Measurements from ENCODE around the gene CGB2. TPM values are rescaled to one million over a fixed set of nuclear protein-coding genes. Genes with fewer than 3 reads are reported as not detected.
"Not testable (repeated sequence)": the region's sequence is repeated elsewhere in the genome, so short reads cannot be mapped to it uniquely, and the experiment has no call there.

Gene CGB2
- total RNA-seq, 1 donor from 2014 or later = 0.52 TPM

GRCh38 chr19:49042177-49042576 is 10.5 kb downstream of the CGB2 start:
- no peak for FAIRE-seq
- Mint-ChIP-seq H3K36me3 (ENCODE audit: low read depth, unreplicated experiment) (no peaks in the 10 kb centered on the region), H3K27ac (ENCODE audit: unreplicated experiment) (peak overlapping the region; percentile 84), H3K4me1 (ENCODE audit: low read depth, unreplicated experiment) (peaks cover 19% of the 10 kb centered on the region), H3K9me3 (ENCODE audit: unreplicated experiment) (peaks cover 4% of the 10 kb centered on the region), H3K27me3 (ENCODE audit: low read depth, unreplicated experiment) (peaks cover 2% of the 10 kb centered on the region), H3K4me3 (ENCODE audit: unreplicated experiment) (no peak overlapping the region)
- no peaks in the 10 kb centered on the region for H3K36me3 ChIP-seq (ENCODE audit: insufficient read depth, low read length)
- peak overlapping the region; percentile 69 for H3K27ac ChIP-seq (ENCODE audit: low read depth, low read length)
- H3K79me2 ChIP-seq (ENCODE audit: insufficient read depth, low read length) = no peaks in the 10 kb centered on the region
- H3K9ac ChIP-seq (ENCODE audit: low read length) = peak overlapping the region; percentile 72
- H3K27me3 ChIP-seq (ENCODE audit: insufficient read depth, low read length) = no peaks in the 10 kb centered on the region
- DNase-seq (ENCODE audit: low read depth) = peak; percentile 55
- TF ChIP-seq, protein P1, sequence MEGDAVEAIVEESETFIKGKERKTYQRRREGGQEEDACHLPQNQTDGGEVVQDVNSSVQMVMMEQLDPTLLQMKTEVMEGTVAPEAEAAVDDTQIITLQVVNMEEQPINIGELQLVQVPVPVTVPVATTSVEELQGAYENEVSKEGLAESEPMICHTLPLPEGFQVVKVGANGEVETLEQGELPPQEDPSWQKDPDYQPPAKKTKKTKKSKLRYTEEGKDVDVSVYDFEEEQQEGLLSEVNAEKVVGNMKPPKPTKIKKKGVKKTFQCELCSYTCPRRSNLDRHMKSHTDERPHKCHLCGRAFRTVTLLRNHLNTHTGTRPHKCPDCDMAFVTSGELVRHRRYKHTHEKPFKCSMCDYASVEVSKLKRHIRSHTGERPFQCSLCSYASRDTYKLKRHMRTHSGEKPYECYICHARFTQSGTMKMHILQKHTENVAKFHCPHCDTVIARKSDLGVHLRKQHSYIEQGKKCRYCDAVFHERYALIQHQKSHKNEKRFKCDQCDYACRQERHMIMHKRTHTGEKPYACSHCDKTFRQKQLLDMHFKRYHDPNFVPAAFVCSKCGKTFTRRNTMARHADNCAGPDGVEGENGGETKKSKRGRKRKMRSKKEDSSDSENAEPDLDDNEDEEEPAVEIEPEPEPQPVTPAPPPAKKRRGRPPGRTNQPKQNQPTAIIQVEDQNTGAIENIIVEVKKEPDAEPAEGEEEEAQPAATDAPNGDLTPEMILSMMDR (IDR thresholded peaks at IDR 0.05; ENCODE audit: insufficient read depth, low read depth, low read length) = no peak
- no peak for TF ChIP-seq EZH2 (IDR thresholded peaks at IDR 0.05; ENCODE audit: insufficient read depth, low read length)
- H3K4me1 ChIP-seq (ENCODE audit: insufficient read depth, low read length) = peaks cover 19% of the 10 kb centered on the region
- H3K9me3 ChIP-seq (ENCODE audit: insufficient read depth, low read depth, low read length) = no peaks in the 10 kb centered on the region
- H4K20me1 ChIP-seq (ENCODE audit: insufficient read depth, low read length) = no peaks in the 10 kb centered on the region
- peak overlapping the region; percentile 53 for H3K4me2 ChIP-seq (ENCODE audit: low read length)
- H3K4me3 ChIP-seq (ENCODE audit: insufficient read depth, low read depth, low read length) = no peak overlapping the region
- H2AFZ ChIP-seq (ENCODE audit: low read depth, low read length) = no peak overlapping the region

DNA sequence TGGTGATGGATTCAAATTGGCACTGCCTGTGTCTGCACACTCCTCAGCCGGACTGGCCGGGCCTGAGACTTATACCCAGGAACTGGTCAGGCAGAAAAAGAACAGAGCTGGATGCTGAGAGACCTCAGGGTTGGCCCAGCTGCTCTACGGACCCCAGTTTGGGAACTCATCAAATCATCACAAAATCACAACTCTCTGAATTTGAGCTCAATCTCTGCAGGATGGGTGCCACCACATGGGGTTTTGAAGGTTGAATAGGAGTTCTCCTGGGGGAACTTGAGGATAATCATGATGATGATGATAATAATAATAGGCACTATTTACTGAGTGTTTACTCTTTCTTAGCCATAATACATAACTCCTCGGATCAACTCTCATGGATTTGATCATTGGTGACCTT is 11.0 kb downstream of the CGB2 start:
- not testable (repeated sequence) for H3K36me3 ChIP-seq (ENCODE audit: insufficient read depth, low read length); H3K27me3 ChIP-seq (ENCODE audit: insufficient read depth, low read length); H3K27me3 Mint-ChIP-seq (ENCODE audit: low read depth, unreplicated experiment); DNase-seq (ENCODE audit: low read depth); H4K20me1 ChIP-seq (ENCODE audit: insufficient read depth, low read length); H3K4me3 ChIP-seq (ENCODE audit: insufficient read depth, low read depth, low read length); H3K27ac Mint-ChIP-seq (ENCODE audit: unreplicated experiment); H2AFZ ChIP-seq (ENCODE audit: low read depth, low read length); H3K79me2 ChIP-seq (ENCODE audit: insufficient read depth, low read length); H3K9me3 ChIP-seq (ENCODE audit: insufficient read depth, low read depth, low read length); H3K4me3 Mint-ChIP-seq (ENCODE audit: unreplicated experiment); H3K27ac ChIP-seq (ENCODE audit: low read depth, low read length); H3K9ac ChIP-seq (ENCODE audit: low read length); H3K9me3 Mint-ChIP-seq (ENCODE audit: unreplicated experiment); H3K36me3 Mint-ChIP-seq (ENCODE audit: low read depth, unreplicated experiment); FAIRE-seq
- Histone ChIP-seq H3K4me2 (ENCODE audit: low read length) (peak overlapping the region; percentile 53), H3K4me1 (ENCODE audit: insufficient read depth, low read length) (peaks cover 19% of the 10 kb centered on the region)
- peaks cover 19% of the 10 kb centered on the region for H3K4me1 Mint-ChIP-seq (ENCODE audit: low read depth, unreplicated experiment)

- FAIRE-seq; H3K36me3 Mint-ChIP-seq (ENCODE audit: low read depth, unreplicated experiment); H3K9me3 Mint-ChIP-seq (ENCODE audit: unreplicated experiment); H4K20me1 ChIP-seq (ENCODE audit: insufficient read depth, low read length); H3K4me3 ChIP-seq (ENCODE audit: insufficient read depth, low read depth, low read length); H3K27me3 ChIP-seq (ENCODE audit: insufficient read depth, low read length); H3K27ac Mint-ChIP-seq (ENCODE audit: unreplicated experiment); H3K9ac ChIP-seq (ENCODE audit: low read length); H3K79me2 ChIP-seq (ENCODE audit: insufficient read depth, low read length); H3K4me3 Mint-ChIP-seq (ENCODE audit: unreplicated experiment); H3K27ac ChIP-seq (ENCODE audit: low read depth, low read length); H3K36me3 ChIP-seq (ENCODE audit: insufficient read depth, low read length); H3K4me2 ChIP-seq (ENCODE audit: low read length); H2AFZ ChIP-seq (ENCODE audit: low read depth, low read length); DNase-seq (ENCODE audit: low read depth); H3K27me3 Mint-ChIP-seq (ENCODE audit: low read depth, unreplicated experiment); H3K9me3 ChIP-seq (ENCODE audit: insufficient read depth, low read depth, low read length): not testable (repeated sequence)
- peaks cover 14% of the 10 kb centered on the region for H3K4me1 Mint-ChIP-seq (ENCODE audit: low read depth, unreplicated experiment)
- peaks cover 14% of the 10 kb centered on the region for H3K4me1 ChIP-seq (ENCODE audit: insufficient read depth, low read length)
Measured at GRCh38 chr19:49043548-49043947, 11.9 kb downstream of the CGB2 start, which contains the start of gene CGB5. TSS of gene CGB5 (plus strand) at chr19:49043848. CDS start at chr19:49044210, 362 bp downstream.

DNA sequence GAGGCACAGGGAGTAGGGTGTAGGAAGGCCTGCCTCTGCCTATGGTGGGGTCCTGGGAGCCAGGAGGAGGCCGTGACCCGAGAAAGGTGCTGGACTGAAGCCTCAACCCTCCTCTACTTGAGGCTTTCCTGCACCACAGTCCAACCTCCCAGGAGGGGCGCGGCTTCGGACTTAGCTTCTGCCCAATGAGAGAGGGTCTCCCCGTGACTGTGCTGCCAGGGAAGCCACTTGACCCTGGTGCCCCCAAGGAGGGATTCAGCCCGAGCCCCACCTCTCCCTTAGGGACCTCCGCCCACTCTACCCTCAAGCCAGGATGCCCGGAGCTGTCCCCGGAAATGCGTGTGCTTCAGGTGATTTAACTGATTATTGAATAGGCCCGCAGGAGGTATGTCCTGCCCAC is 17.3 kb downstream of the CGB2 start, which contains the start of gene CGB8:
TSS of gene CGB8 (minus strand) at position 101 of the 400 bp plus-strand sequence. CDS start 372 bp downstream, outside the sequence.
- not testable (repeated sequence) for DNase-seq (ENCODE audit: low read depth); H4K20me1 ChIP-seq (ENCODE audit: insufficient read depth, low read length); H3K9ac ChIP-seq (ENCODE audit: low read length); H2AFZ ChIP-seq (ENCODE audit: low read depth, low read length); H3K9me3 ChIP-seq (ENCODE audit: insufficient read depth, low read depth, low read length); H3K27me3 Mint-ChIP-seq (ENCODE audit: low read depth, unreplicated experiment); H3K9me3 Mint-ChIP-seq (ENCODE audit: unreplicated experiment); FAIRE-seq; H3K4me3 ChIP-seq (ENCODE audit: insufficient read depth, low read depth, low read length); H3K27me3 ChIP-seq (ENCODE audit: insufficient read depth, low read length); H3K4me1 ChIP-seq (ENCODE audit: insufficient read depth, low read length); H3K36me3 ChIP-seq (ENCODE audit: insufficient read depth, low read length); H3K27ac ChIP-seq (ENCODE audit: low read depth, low read length); H3K79me2 ChIP-seq (ENCODE audit: insufficient read depth, low read length); H3K36me3 Mint-ChIP-seq (ENCODE audit: low read depth, unreplicated experiment); H3K4me3 Mint-ChIP-seq (ENCODE audit: unreplicated experiment)
- peak within 1 kb of the TSS; percentile 84 for H3K27ac Mint-ChIP-seq (ENCODE audit: unreplicated experiment)
- peak within 1 kb of the TSS; percentile 62 for H3K4me2 ChIP-seq (ENCODE audit: low read length)
- H3K4me1 Mint-ChIP-seq (ENCODE audit: low read depth, unreplicated experiment) = peaks cover 11% of the 10 kb centered on the region

DNA sequence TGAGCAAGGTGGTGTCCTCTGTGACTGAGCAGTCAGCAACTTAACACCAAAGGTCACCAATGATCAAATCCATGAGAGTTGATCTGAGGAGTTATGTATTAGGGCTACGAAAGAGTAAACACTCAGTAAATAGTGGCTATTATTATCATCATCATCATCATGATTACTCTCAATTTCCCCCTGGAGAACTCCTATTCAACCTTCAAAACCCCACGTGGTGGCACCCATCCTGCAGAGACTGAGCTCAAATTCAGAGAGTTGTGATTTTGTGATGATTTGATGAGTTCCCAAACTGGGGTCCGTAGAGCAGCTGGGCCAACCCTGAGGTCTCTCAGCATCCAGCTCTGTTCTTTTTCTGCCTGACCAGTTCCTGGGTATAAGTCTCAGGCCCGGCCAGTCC is 18.1 kb downstream of the CGB2 start:
- H3K27ac Mint-ChIP-seq (ENCODE audit: unreplicated experiment) = peak overlapping the region; percentile 91

More for the DNA sequence above, 18.1 kb downstream of the CGB2 start:
- not testable (repeated sequence) for H3K9ac ChIP-seq (ENCODE audit: low read length); H3K27me3 Mint-ChIP-seq (ENCODE audit: low read depth, unreplicated experiment); H4K20me1 ChIP-seq (ENCODE audit: insufficient read depth, low read length); DNase-seq (ENCODE audit: low read depth); FAIRE-seq; H3K79me2 ChIP-seq (ENCODE audit: insufficient read depth, low read length); H3K9me3 ChIP-seq (ENCODE audit: insufficient read depth, low read depth, low read length); H3K9me3 Mint-ChIP-seq (ENCODE audit: unreplicated experiment); H3K36me3 ChIP-seq (ENCODE audit: insufficient read depth, low read length); H3K4me1 ChIP-seq (ENCODE audit: insufficient read depth, low read length); H3K4me3 ChIP-seq (ENCODE audit: insufficient read depth, low read depth, low read length); H3K27ac ChIP-seq (ENCODE audit: low read depth, low read length); H3K36me3 Mint-ChIP-seq (ENCODE audit: low read depth, unreplicated experiment); H2AFZ ChIP-seq (ENCODE audit: low read depth, low read length); H3K27me3 ChIP-seq (ENCODE audit: insufficient read depth, low read length); H3K4me3 Mint-ChIP-seq (ENCODE audit: unreplicated experiment)
- H3K4me1 Mint-ChIP-seq (ENCODE audit: low read depth, unreplicated experiment) = peaks cover 11% of the 10 kb centered on the region
- peak overlapping the region; percentile 62 for H3K4me2 ChIP-seq (ENCODE audit: low read length)
